T follicular helper cell (primary cell): ENCODE data around the gene EEPD1.

Experiments
- DNase-seq: peaks from one replicate; pipeline ENCODE4 v3.0.0-alpha.2; 2020; ENCODE audit warnings: low read depth

Gene EEPD1

GRCh38 chr7:36279926-36280315 is 126.9 kb downstream of the EEPD1 start:
- no peak for DNase-seq

- no peak for DNase-seq
Observed at GRCh38 chr7:36280840-36281812, 128.1 kb downstream of the EEPD1 start.

GRCh38 chr7:36281945-36282717 is 129.1 kb downstream of the EEPD1 start:
- no peak for DNase-seq

GRCh38 chr7:36283181-36283580 is 130.1 kb downstream of the EEPD1 start:
- no peak for DNase-seq

GRCh38 chr7:36283711-36284130 is 130.7 kb downstream of the EEPD1 start:
- DNase-seq = no peak

GRCh38 chr7:36284456-36285090 is 131.5 kb downstream of the EEPD1 start:
- no peak for DNase-seq

- DNase-seq = no peak
Observed at GRCh38 chr7:36285276-36285675, 132.2 kb downstream of the EEPD1 start.

- DNase-seq = peak; percentile 61
Observed at GRCh38 chr7:36286226-36286625, 133.2 kb downstream of the EEPD1 start.

GRCh38 chr7:36286688-36287087 is 133.6 kb downstream of the EEPD1 start:
- no peak for DNase-seq

GRCh38 chr7:36287371-36288241 is 134.6 kb downstream of the EEPD1 start:
- DNase-seq = peak; percentile 19

- DNase-seq = no peak
Observed at GRCh38 chr7:36288501-36288900, 135.4 kb downstream of the EEPD1 start.

- no peak for DNase-seq
Observed at GRCh38 chr7:36289833-36290661, 137.0 kb downstream of the EEPD1 start.

GRCh38 chr7:36291387-36292316 is 138.6 kb downstream of the EEPD1 start:
- peak; percentile 65 for DNase-seq

GRCh38 chr7:36295090-36295489 is 142.0 kb downstream of the EEPD1 start:
- DNase-seq = no peak

GRCh38 chr7:36296284-36296683 is 143.2 kb downstream of the EEPD1 start:
- DNase-seq = no peak

GRCh38 chr7:36297364-36298009 is 144.4 kb downstream of the EEPD1 start:
- no peak for DNase-seq

GRCh38 chr7:36298106-36298505 is 145.1 kb downstream of the EEPD1 start:
- no peak for DNase-seq

GRCh38 chr7:36299223-36299774 is 146.2 kb downstream of the EEPD1 start:
- DNase-seq = no peak
